ENCODE results near the gene NKAIN2.

GRCh38 chr6:124677874-124678273 is 874.2 kb downstream of the NKAIN2 start:
- TF ChIP-seq CTCF (IDR thresholded peaks at IDR 0.05; ENCODE audit: insufficient read depth, low read length, poor library complexity, severe bottlenecking) (no peak), EZH2phosphoT487 (conservative IDR thresholded peaks at IDR 0.05; ENCODE audit: low read length) (no peak)
